DMS79 (cell line): ENCODE data around the gene ENPP6.
A peak's percentile ranks its signal among the peaks of the same experiment; 100 is the strongest.

ENCODE experiments used
- DNase-seq: peaks from one replicate; lab custom pipeline; 2025; lab: John Stamatoyannopoulos, UW

Gene ENPP6

DNA sequence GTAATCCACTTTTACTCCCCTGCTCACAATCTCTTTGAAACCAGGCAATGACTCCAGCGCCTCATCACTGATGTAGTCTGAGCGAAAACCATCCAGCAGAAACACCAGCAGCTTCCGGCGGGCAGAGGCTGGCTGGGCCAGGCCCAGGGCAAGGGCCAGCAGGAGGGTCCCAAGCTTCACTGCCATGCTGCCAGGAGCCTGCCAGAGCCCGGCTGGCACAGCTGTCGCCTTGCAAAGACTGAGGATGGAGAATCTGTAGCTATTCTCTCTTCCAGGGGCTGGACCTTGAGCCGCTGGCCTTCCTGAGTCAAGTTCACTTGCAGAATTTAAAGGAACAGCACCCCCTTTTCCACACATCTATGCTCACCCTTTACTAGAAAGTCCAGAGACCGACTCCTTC lies at the start of gene ENPP6:
TSS of gene ENPP6 (minus strand) at position 240 of the 400 bp plus-strand sequence. CDS start at position 186, 54 bp downstream.
- no peak for DNase-seq

DNA sequence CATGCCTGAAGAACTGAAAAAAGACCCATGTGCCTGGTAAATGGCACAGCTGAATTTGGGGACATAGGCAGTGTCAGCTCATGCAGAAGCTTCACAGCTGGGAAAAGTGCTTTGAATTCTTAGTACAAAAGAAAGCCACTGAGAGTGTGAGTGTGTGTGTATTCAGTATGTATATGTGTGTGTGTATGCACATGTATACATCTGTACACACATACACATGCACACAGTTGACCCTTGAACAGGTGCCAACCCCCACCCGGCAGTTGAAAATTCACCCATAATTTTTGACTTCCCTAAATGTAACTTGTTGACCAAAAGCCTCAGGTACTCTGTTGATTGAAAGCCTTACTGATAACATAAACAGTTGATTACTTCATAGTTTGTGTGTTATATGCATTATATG lies 49.5 kb upstream of the ENPP6 start:
- DNase-seq: no peak

DNA sequence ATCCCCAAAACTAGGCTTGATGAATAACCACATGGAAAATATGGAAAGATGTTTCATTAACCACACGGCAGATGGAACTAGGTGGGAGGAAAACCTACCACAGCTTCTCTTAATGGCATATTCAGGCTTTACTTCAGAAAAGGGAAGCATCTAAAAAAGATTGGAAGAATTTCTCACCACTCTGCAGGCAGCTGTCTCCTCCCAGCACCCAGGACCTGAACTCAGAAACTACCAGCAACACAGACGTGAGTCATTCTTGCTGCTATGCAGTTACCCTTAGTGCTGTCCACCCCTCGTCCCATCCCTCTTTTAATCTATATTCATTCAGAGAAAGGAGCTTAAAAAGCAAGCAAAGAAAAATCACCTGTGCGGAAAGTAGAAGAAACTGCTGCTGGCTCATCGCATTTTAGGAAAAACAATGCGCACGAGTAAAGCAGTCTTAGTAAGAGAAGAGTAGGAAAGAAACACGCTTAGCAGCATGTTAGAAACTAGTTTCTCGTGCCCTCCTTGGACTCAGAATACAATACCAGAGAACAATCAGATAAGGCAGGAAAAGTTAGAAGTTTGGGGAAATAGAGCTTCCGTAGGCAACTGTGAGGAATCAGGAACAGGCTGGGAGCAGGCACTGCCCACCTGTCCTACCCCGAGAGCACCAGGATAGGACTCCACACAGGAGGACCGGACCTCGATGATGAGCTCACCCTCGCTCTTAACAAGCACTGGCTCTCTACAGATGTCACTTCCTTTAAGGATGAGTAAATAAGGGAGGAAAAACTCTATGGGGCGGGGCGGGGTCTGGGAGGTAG lies 48.1 kb upstream of the ENPP6 start:
- DNase-seq: no peak

DNA sequence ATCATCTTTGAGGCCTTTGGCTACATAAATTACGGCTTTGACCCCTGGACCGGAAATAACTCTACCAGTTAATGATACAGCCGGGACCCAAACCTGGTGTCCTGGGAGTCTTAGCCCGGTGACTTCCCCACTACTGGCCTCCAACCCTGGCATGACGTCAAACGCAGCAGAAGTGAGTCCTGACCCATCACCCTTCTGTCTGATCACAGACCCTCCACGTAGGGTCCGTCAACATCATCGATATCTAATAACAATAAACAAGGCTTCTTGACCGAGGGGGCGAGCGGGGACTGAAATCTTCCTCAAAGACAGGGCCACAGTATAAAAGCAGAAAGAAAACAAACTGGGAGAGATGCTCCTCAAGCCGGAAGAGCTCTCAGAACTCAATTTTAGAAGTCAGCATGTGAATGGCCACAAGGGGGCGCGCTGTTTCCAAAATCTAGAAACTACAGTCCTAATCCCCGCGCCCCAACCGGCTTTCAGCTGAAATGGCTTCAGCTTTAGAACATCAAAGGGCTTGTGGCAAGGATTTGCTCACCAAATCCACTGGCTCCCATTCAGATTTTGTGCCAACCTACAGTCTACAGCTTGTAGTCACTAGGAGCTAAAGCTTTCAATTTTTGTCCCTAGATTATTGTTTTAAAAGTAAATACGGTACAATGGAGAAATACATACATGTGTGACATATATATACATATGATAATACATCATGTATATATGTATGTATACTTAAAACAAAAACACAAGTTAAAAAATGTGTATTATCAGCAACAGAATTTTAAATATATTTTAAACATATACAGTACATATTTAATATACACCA lies 46.4 kb upstream of the ENPP6 start:
- peak; percentile 62 for DNase-seq

DNA sequence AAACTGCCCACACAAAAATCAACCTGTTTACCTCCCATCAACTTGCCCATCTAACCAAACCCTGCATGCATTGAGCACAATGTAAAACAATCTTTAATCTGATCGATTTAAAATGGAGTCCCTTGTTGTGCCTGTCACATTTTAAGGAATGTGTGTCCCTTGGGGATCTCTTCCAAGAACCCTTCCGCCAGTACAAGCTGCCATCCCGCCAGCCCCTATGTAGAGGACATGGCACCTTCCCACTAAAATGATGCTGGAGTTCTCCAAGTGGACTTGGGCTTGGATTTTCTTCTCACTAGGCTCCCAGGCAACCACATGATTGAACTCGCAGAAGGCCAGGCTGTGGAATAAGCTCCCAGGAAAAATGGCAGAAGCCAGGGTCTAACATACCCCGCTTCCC lies 45.8 kb upstream of the ENPP6 start:
- no peak for DNase-seq

DNA sequence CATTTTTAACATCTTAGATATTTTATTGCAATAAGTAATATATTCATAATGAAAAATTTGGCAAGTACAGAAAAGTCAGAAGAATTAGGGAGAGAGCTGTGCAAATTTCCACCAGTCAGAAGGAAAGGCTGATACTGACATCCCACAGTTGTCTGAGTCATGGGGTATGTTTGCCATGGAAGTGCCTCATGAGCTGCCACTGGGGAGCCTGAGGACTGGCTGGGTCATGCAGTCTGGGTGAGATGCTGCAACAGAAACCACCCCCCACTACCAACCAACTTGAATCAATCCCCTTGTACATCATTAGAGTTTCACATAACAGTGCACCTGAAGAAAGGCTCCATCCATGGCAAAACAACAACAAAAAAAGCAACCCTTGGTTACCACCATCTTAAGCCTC lies 45.2 kb upstream of the ENPP6 start:
- DNase-seq: no peak

DNA sequence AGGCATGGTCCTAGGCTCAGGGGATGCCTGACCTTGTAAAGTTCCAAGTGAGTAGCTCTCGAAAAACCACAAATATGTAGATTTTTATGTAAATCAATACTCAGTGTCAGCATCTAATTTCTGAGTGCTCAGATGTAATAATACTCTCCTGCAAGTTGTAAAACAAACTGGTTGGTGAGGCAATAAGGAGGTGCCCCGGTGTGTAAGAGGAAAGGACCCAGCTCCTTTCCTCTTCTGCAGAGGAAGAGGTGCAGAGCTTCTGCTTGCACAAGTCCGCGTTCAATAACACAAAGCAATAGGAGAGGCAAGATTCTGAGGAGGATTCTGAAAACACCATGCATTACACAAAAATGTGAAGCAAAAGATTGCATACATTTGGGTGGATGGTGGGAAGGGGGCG lies 43.6 kb upstream of the ENPP6 start:
- no peak for DNase-seq

DNA sequence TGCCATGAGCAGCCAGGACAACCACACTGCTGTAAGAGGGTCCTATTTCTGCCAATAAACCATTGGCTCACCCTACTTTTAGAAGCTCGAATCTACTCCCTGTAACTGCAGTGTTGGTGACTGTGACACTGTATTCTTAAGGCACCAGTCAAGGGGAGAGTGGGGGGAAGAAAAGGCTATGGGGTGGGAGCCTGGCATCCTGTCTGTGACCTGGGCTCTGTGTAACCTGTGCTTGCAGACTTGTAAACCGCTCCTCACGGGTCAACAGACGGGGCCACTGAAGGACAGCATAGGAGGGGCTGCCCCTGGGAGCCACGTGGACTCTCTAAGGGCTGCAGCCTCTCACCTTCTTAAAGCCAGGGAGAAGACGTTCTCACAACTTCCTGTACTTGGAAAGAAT lies 42.2 kb upstream of the ENPP6 start:
- DNase-seq: no peak

DNA sequence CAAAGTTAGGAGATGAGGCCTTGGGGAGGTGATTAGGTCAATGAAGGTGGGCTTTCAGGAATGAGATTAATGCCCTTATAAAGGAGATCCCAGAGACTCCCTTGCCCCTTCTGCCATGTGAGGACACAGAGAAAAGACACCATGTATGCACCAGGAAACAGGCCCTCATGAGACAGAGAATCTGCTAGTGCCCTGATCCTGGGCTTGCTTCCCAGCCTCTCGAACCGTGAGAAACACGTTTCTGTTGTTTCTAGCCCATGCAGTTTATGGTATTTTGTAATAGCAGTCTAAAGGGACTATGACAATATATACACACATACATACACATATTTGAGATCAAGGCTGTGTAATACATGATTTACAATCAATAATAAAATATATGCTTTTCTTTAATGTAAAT lies 41.4 kb upstream of the ENPP6 start:
- no peak for DNase-seq

DNA sequence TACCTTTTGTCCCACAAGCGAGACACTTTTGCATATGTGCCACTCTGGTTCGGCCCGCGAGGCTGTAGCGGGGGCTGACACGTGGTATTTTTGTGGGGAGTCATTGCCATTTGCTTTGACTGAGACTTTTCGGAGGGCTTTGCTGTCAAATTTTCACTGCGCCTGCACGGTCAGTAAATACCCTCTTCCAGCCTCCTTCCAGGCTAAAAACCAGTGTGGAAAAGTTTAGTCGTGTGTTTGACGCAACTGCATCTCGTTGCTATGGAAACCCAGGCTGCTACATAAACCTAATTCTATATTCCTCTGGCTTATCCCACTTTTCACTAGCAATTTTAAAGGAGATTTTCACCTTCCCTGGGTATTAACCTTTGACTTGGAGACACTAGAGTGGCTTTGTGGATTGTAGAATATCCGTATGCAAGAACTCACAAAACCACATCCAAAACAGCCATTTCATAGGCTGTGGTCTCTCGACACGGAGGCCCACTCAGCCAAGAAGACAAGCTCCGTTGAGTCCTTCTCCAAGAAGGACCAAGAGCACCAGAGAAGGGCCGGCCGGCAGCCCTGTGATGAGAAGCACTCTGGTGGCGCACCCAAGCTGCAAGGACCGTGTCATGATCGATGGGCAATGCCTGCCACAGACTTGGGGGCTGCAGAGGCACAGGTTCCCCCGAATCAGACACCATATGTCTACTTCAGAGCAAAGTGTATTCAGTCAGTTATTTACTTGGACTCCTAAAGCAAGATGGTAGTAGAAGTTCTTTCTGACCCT lies 38.4 kb upstream of the ENPP6 start:
- no peak for DNase-seq

DNA sequence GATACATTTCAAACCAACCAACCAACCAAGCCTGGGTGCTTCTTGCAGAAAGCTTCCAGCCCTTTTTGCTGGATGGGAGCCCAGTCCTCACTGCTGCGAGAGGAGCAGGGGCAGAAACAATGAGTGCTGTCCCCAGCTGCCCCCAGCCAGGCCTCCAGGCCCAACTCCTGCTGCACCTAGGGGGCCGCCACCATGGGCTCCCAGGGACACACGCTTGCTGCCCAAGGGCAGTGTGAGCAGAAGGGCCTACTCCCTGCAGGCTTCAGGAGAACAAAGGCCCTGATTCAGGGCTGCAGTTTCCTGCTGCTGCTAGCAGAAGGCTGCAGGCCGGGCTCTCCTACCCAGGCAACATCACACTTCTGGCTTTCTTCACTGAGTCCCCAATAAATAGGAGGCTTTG lies 37.7 kb upstream of the ENPP6 start:
- no peak for DNase-seq

DNA sequence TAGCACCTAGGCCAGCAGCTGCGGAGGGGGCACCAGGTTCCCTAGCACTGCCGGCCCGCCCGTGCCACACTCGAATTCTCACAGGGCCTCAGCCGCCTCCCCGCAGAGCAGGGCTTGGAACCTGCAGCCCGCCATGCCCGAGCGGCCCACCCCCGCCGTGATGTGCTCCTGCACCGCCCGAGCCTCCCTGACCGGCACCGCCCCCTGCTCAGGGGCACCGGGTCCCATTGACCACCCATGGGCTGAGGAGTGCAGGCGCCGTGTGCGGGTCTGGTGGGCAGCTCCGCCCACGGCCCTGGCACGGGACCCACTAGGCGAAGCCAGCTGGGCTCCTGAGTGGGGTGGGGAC lies 35.4 kb upstream of the ENPP6 start:
- DNase-seq: no peak

DNA sequence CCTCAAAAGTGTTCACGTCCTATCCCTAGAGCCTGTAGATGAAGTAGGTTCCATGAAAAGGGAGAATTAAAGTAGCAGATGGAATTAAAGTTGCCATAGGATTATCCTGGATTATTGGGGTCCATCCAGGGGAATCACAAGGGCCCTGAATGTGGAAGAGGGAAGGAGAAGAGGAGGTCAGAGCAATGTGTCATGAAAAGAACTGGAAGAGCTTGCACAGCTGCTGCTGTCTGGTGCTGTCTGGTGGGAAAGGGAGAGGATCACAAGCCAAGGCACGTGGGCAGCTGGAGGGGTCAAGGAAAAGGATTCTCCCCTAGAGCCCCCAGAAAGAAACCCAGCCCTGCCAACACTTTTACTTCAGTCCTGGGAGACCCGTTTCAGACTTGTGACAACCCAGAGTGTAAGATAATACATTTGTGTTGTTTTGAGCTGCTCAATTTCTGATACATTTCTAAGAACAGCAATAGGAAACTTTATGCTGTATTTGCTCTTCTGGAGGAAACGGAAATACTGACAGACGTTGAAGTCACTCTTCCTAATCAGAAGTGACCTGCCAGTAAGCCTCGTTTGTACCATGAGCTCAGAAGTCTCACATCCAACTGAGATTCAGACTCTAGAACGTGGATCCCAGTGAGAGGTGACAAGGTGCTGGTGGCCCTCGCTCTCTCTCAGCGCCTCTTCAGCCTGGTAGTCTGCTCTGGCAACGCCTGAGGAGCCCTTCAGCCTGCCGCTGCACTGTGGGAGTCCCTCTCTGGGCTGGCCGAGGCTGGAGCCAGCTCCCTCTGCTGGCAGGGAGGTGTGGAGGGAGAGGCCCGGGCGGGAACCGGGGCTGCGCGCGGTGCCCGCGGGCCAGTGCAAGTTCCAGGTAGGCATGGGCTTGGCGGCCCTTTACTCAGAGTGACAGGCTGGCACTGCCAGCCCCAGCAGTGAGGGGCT lies 34.7 kb upstream of the ENPP6 start:
- DNase-seq: no peak

DNA sequence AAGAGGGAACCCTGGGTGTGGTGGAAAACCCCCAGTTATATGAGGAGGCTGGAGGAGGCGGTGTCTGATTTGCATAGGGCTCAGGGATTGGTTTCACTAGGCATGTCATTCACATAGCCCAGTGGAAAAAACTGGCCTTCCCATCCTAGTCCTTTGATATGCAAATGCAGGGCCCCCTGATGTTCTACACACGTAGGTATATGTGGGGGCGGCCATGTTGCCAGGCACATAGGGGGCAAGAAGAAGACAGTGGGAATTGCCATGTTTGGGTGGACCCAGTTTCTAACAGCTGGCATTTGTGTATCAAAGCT lies 34.0 kb upstream of the ENPP6 start:
- no peak for DNase-seq

DNA sequence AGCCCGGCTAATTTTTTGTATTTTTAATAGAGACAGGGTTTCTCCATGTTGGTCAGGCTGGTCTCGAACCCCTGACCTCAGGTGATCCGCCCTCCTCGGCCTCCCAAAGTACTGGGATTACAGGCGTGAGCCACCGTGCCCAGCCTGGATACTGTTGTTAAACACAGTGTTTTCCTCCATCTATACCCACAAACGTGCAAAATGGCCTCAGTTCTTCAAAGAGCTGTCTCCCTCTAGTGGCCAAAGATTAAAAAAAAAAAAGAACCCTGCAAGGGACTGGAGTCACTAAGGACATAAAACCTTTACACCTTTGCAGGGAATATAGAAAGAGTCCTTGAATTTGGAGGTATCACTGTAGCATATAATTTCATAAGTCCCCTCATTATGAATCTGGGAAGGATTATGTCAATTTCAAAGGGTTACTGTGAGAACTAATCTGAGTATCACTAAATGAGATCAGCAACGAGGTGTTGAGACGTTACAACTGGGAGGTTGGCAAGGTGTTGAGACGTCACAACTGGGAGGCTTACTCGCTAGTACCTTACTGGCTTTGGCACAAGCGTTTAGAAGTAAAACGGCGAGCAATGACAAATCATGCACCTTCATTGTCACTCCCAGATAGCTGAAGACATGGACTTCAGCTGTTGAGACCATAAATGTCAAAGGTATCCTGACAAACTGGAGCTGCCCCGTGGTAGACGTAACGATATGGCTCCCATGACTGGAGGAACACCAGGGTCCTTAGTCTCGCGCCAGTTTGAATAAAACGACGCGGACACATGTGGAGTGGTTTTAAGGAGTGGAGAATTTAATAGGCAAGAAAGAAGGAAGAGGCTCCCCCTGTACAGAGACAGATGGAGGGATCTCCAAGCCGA lies 33.4 kb upstream of the ENPP6 start:
- no peak for DNase-seq

DNA sequence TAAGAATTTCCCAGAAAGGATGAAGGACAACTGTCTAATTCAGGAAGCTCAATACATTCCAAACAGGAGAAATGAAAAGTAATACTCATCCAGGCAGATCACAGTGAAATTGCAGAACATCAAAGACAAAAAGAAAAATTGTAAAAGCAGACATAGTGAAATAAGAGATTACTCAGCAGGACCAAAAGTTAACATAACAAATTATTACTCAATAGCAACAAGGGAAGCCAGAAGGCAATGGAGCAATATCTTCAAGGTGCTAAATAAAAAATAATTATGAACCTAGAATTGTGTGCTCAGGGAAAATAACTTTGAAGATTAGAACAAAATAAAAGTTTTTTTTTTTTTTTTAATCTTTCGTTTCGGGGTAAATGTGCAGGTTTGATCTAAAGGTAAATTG lies 30.5 kb upstream of the ENPP6 start:
- no peak for DNase-seq

DNA sequence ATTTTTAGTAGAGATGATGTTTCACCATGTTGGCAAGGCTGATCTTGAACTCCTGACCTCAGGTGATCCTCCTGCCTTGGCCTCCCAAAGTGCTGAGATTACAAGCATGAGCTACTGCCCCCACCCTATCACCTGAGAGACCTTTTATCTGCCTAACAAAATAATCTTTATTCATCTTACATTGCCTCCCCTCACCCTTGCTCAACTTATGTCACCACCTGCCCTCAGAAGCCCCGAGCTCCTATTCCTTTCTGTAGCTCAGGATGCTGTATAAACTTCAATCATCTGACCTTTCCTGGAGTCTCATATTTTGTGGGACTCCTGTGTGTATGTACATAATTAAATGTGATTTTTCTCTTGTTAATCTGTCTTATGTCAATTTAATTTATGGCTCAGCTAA lies 29.7 kb upstream of the ENPP6 start:
- DNase-seq: no peak

DNA sequence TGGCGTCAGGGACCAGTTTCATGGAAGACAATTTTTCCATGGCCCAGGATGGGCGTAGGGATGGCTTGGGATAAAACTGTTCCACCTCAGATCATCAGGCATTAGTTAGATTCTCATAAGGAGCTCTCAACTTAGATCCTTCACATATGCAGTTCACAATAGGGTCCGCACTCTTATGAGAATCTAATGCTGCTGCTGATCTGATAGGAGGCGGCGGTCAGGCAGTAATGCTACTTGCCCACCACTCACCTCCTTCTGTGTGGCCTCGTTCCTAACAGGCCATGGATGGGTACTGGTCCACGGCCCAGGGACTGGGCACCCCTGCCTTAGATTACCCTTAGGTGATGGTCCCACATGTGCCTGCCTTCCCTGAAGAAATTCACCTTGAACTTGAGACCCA lies 28.8 kb upstream of the ENPP6 start:
- no peak for DNase-seq

DNA sequence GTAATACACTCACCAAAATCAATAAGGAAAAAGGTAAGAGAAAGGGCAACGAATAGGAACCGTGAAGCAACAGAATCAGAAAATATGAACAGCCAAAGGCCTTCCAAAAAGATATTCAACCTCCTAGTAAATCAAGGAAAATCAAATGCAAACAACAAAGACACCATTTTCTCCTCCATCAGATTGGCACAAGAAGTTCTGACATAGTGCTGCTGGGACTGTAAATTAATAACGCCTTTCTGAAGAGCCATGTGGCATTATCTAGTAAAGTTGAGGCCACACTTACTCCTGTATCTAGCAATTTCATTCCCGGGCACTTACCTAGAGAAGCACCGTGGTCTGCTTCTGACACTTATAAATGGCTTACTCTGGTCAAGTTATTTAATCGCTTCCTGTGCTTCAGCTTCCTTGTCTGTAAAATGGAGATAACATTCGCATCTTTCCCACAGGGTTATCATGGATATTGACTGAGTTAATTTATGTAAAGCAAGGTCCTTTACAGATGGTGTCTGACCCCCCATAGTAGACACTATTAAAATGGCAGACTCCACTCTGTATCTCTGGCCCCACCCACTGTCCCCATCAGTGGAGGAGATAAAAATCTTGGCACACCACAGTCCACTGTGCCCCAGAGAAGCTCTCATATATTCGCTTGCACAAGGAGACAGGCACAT lies 20.5 kb upstream of the ENPP6 start:
- no peak for DNase-seq

DNA sequence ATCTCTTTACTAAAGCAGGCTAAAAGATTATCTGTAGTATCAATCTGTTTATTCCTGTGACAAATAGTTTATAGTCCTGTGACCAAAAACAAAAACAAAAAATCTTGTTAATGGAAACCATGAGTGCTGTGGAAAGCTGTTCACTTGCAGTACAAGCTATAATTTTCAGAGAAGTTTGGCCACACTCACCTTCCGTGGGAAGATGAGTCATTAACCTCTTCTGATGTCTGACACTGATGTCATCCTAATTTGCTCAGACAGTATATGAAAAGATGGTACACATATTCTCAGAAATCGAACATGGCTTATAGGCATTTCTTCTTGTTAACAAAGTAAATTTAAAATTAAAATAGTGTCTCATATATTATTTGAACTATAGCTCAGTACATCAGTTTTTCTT lies 19.9 kb upstream of the ENPP6 start:
- no peak for DNase-seq
